IgD-negative memory B cell (primary cell): ENCODE measurements around the gene MCIDAS. TPM values are rescaled to one million over a fixed set of nuclear protein-coding genes. Genes with fewer than 3 reads are reported as not detected.
A peak's percentile ranks its signal among the peaks of the same experiment; 100 is the strongest.

ENCODE experiments used
- H3K27ac Mint-ChIP-seq, 3 donors: one replicate each; pipeline ENCODE4 v1.8.0; 2020 to 2022; ENCODE audit warnings: mild to moderate bottlenecking in 3 of 3, mixed read lengths in 3 of 3, moderate library complexity in 1 of 3
- H3K27me3 Mint-ChIP-seq: one replicate; pipeline ENCODE4 v1.8.0; 2021; ENCODE audit warnings: mixed read lengths
- H3K36me3 Mint-ChIP-seq: one replicate; pipeline ENCODE4 v1.8.0; 2020; ENCODE audit warnings: mild to moderate bottlenecking, mixed read lengths
- H3K4me1 Mint-ChIP-seq, 3 donors: one replicate each; pipeline ENCODE4 v1.8.0; 2020 to 2022; ENCODE audit warnings: mixed read lengths in 3 of 3, mild to moderate bottlenecking in 1 of 3
- H3K4me3 Mint-ChIP-seq, 4 donors: one replicate each; pipeline ENCODE4 v1.8.0; 2020 to 2022; ENCODE audit warnings: mild to moderate bottlenecking in 4 of 4, mixed read lengths in 4 of 4, moderate library complexity in 3 of 4
- H3K9me3 Mint-ChIP-seq, 3 donors: one replicate each; pipeline ENCODE4 v1.8.0; 2020 to 2021; ENCODE audit warnings: mixed read lengths in 3 of 3, mild to moderate bottlenecking in 1 of 3
- polyA plus RNA-seq: library from polyadenylated mRNA; unstranded; fragments of 300-500 nt; fragmentation: Illumina TruSeq; gene quantifications from one replicate; pipeline ENCODE4 v1.2.3, GENCODE V29; 2021

MCIDAS gene
- not detected for polyA plus RNA-seq

- peaks cover 83% of the 10 kb centered on the region for H3K27me3 Mint-ChIP-seq
- peaks cover 0 to 2% (median 0%) of the 10 kb centered on the region in 3 donors for H3K9me3 Mint-ChIP-seq
- H3K4me1 Mint-ChIP-seq = peaks cover 24 to 33% (median 25%) of the 10 kb centered on the region in 3 donors
- H3K4me3 Mint-ChIP-seq = peak within 1 kb of the TSS; percentile 59 to 90 (median 84)
- H3K36me3 Mint-ChIP-seq = no peaks in the 10 kb centered on the region
- peak within 1 kb of the TSS; percentile 34 to 86 (median 71) for H3K27ac Mint-ChIP-seq
Observed at GRCh38 chr5:55226934-55227663, at the start of gene MCIDAS. MCIDAS (minus strand) TSS chr5:55227315; CDS start chr5:55227138, 177 bp downstream.

GRCh38 chr5:55276771-55277170 is 49.7 kb upstream of the MCIDAS start:
- no peak overlapping the region for H3K27ac Mint-ChIP-seq
- no peak overlapping the region for H3K4me3 Mint-ChIP-seq
- no peaks in the 10 kb centered on the region for H3K27me3 Mint-ChIP-seq
- H3K36me3 Mint-ChIP-seq = peaks cover 7% of the 10 kb centered on the region
- no peaks in the 10 kb centered on the region for H3K9me3 Mint-ChIP-seq
- H3K4me1 Mint-ChIP-seq = no peaks in the 10 kb centered on the region

- no peaks in the 10 kb centered on the region for H3K9me3 Mint-ChIP-seq
- peaks cover 15% of the 10 kb centered on the region for H3K36me3 Mint-ChIP-seq
- no peaks in the 10 kb centered on the region for H3K4me1 Mint-ChIP-seq
- H3K27me3 Mint-ChIP-seq = no peaks in the 10 kb centered on the region
- no peak overlapping the region for H3K27ac Mint-ChIP-seq
- no peak overlapping the region for H3K4me3 Mint-ChIP-seq
Observed at GRCh38 chr5:55258339-55258738, 31.2 kb upstream of the MCIDAS start.

- no peaks in the 10 kb centered on the region for H3K4me1 Mint-ChIP-seq
- H3K27ac Mint-ChIP-seq = no peak overlapping the region
Observed at GRCh38 chr5:55254802-55255201, 27.7 kb upstream of the MCIDAS start.

GRCh38 chr5:55250064-55250463 is 22.9 kb upstream of the MCIDAS start:
- Mint-ChIP-seq H3K27ac (no peak overlapping the region), H3K4me3 (no peak overlapping the region), H3K4me1 (no peaks in the 10 kb centered on the region), H3K9me3 (peaks cover 3 to 15% (median 7%) of the 10 kb centered on the region in 3 donors), H3K36me3 (peaks cover 2% of the 10 kb centered on the region), H3K27me3 (no peaks in the 10 kb centered on the region)

More at GRCh38 chr5:55254802-55255201, 27.7 kb upstream of the MCIDAS start:
- Mint-ChIP-seq H3K36me3 (peaks cover 14% of the 10 kb centered on the region), H3K9me3 (no peaks in the 10 kb centered on the region), H3K4me3 (no peak overlapping the region), H3K27me3 (no peaks in the 10 kb centered on the region)

- Mint-ChIP-seq H3K4me3 (no peak overlapping the region), H3K27me3 (peaks cover 20% of the 10 kb centered on the region), H3K4me1 (peaks cover 0 to 1% (median 0%) of the 10 kb centered on the region in 3 donors), H3K36me3 (no peaks in the 10 kb centered on the region), H3K27ac (no peak overlapping the region), H3K9me3 (no peaks in the 10 kb centered on the region)
Observed at GRCh38 chr5:55241746-55242145, 14.6 kb upstream of the MCIDAS start.

GRCh38 chr5:55236800-55237199 is 9.7 kb upstream of the MCIDAS start:
- H3K4me1 Mint-ChIP-seq = peaks cover 13 to 14% (median 13%) of the 10 kb centered on the region in 3 donors
- H3K9me3 Mint-ChIP-seq = peaks cover 0 to 2% (median 0%) of the 10 kb centered on the region in 3 donors
- peaks cover 2% of the 10 kb centered on the region for H3K36me3 Mint-ChIP-seq
- peaks cover 47% of the 10 kb centered on the region for H3K27me3 Mint-ChIP-seq
- peak overlapping the region in 1 of 4 donors; percentile 31 for H3K4me3 Mint-ChIP-seq
- H3K27ac Mint-ChIP-seq = no peak overlapping the region

GRCh38 chr5:55234121-55234700 is 7.1 kb upstream of the MCIDAS start:
- Mint-ChIP-seq H3K9me3 (peaks cover 0 to 2% (median 0%) of the 10 kb centered on the region in 3 donors), H3K36me3 (peaks cover 2% of the 10 kb centered on the region), H3K27ac (peak overlapping the region; percentile 66 to 93 (median 83)), H3K27me3 (peaks cover 64% of the 10 kb centered on the region), H3K4me3 (peak overlapping the region; percentile 66 to 93 (median 85)), H3K4me1 (peaks cover 16 to 23% (median 20%) of the 10 kb centered on the region in 3 donors)

- peaks cover 0 to 2% (median 0%) of the 10 kb centered on the region in 3 donors for H3K9me3 Mint-ChIP-seq
- peak within 1 kb of the TSS; percentile 81 to 96 (median 85) for H3K4me3 Mint-ChIP-seq
Observed at GRCh38 chr5:55232985-55233928, 6.1 kb upstream of the MCIDAS start, which contains the start of gene CCNO. CCNO (minus strand) TSS chr5:55233608; CDS start chr5:55233523, 85 bp downstream.

GRCh38 chr5:55232271-55232984 is 5.3 kb upstream of the MCIDAS start:
- Mint-ChIP-seq H3K9me3 (peaks cover 0 to 2% (median 0%) of the 10 kb centered on the region in 3 donors), H3K4me3 (peak overlapping the region; percentile 80 to 96 (median 84)), H3K27me3 (peaks cover 76% of the 10 kb centered on the region), H3K27ac (peak overlapping the region; percentile 28 to 84 (median 66)), H3K36me3 (peaks cover 2% of the 10 kb centered on the region), H3K4me1 (peaks cover 23 to 29% (median 28%) of the 10 kb centered on the region in 3 donors)

More at GRCh38 chr5:55232985-55233928, 6.1 kb upstream of the MCIDAS start, which contains the start of gene CCNO:
- peaks cover 16 to 23% (median 21%) of the 10 kb centered on the region in 3 donors for H3K4me1 Mint-ChIP-seq
- H3K27ac Mint-ChIP-seq = peak within 1 kb of the TSS; percentile 66 to 93 (median 83)
- peaks cover 72% of the 10 kb centered on the region for H3K27me3 Mint-ChIP-seq
- peaks cover 2% of the 10 kb centered on the region for H3K36me3 Mint-ChIP-seq

GRCh38 chr5:55231919-55232270 is 4.8 kb upstream of the MCIDAS start:
- peaks cover 0 to 2% (median 0%) of the 10 kb centered on the region in 3 donors for H3K9me3 Mint-ChIP-seq
- H3K27me3 Mint-ChIP-seq = peaks cover 73% of the 10 kb centered on the region
- peaks cover 2% of the 10 kb centered on the region for H3K36me3 Mint-ChIP-seq
- peak overlapping the region; percentile 80 to 96 (median 84) for H3K4me3 Mint-ChIP-seq
- peaks cover 23 to 29% (median 28%) of the 10 kb centered on the region in 3 donors for H3K4me1 Mint-ChIP-seq
- H3K27ac Mint-ChIP-seq = peak overlapping the region in 2 of 3 donors; percentile 66 to 84

- H3K36me3 Mint-ChIP-seq = peaks cover 2% of the 10 kb centered on the region
- H3K27me3 Mint-ChIP-seq = peaks cover 69% of the 10 kb centered on the region
- peak overlapping the region in 1 of 3 donors; percentile 66 for H3K27ac Mint-ChIP-seq
- H3K9me3 Mint-ChIP-seq = peaks cover 0 to 2% (median 0%) of the 10 kb centered on the region in 3 donors
- H3K4me1 Mint-ChIP-seq = peaks cover 24 to 29% (median 28%) of the 10 kb centered on the region in 3 donors
- H3K4me3 Mint-ChIP-seq = peak overlapping the region; percentile 80 to 96 (median 84)
Observed at GRCh38 chr5:55231029-55231918, 4.2 kb upstream of the MCIDAS start.

- Mint-ChIP-seq H3K27ac (peak overlapping the region in 1 of 3 donors; percentile 52), H3K4me3 (peak overlapping the region in 1 of 4 donors; percentile 81), H3K9me3 (peaks cover 0 to 2% (median 0%) of the 10 kb centered on the region in 3 donors), H3K36me3 (no peaks in the 10 kb centered on the region), H3K27me3 (peaks cover 72% of the 10 kb centered on the region), H3K4me1 (peaks cover 26 to 29% (median 28%) of the 10 kb centered on the region in 3 donors)
Observed at GRCh38 chr5:55230086-55230629, 3.0 kb upstream of the MCIDAS start.
